HL-60 (cell line): ENCODE measurements around the gene NMUR1.

Experiments used
- DNase-seq, 2 experiments: peaks; one replicate each; pipeline ENCODE4 v3.0.0-alpha.2; 2010 to 2020; ENCODE audit warnings: low read depth in 1 of 2, low spot score in 1 of 2
- H3K27ac ChIP-seq: fragments of 250-450 bp; sonication (Bioruptor Pico); replicated peaks from 2 replicates; pipeline ENCODE4 v1.5.1; 2020; ENCODE audit warnings: mild to moderate bottlenecking, moderate library complexity
- H3K27me3 ChIP-seq: fragments of 250-450 bp; sonication (Bioruptor Pico); 2 replicates; pipeline ENCODE4 v1.5.1; 2021; ENCODE audit warnings: mild to moderate bottlenecking, moderate library complexity; ENCODE audit not compliant: insufficient read depth, poor library complexity, severe bottlenecking
- H3K4me3 ChIP-seq: replicated peaks from 2 replicates; pipeline ENCODE4 v1.5.1; 2011; ENCODE audit warnings: mild to moderate bottlenecking, control low read depth, low read length; ENCODE audit not compliant: insufficient read depth
- GABPA ChIP-seq: IDR thresholded peaks from 2 replicates; pipeline ENCODE4 v1.6.1; 2012; ENCODE audit warnings: low read depth
- POLR2AphosphoS5 ChIP-seq: IDR thresholded peaks from 2 replicates; pipeline ENCODE4 v1.6.1; 2012; ENCODE audit warnings: low read depth
- SPI1 ChIP-seq: IDR thresholded peaks from 2 replicates; pipeline ENCODE4 v1.6.1; 2012; ENCODE audit warnings: low read depth, mild to moderate bottlenecking, borderline replicate concordance
- TF ChIP-seq, protein P1 (sequence below): IDR thresholded peaks from one replicate; pipeline ENCODE4 v1.5.1; 2011; ENCODE audit warnings: low read length, control low read depth, inconsistent platforms; ENCODE audit not compliant: insufficient read depth
- TF ChIP-seq, protein P2 (sequence below): IDR thresholded peaks from 2 replicates; pipeline ENCODE4 v1.6.1; 2012; ENCODE audit warnings: low read depth; ENCODE audit not compliant: insufficient replicate concordance

The NMUR1 gene

DNA sequence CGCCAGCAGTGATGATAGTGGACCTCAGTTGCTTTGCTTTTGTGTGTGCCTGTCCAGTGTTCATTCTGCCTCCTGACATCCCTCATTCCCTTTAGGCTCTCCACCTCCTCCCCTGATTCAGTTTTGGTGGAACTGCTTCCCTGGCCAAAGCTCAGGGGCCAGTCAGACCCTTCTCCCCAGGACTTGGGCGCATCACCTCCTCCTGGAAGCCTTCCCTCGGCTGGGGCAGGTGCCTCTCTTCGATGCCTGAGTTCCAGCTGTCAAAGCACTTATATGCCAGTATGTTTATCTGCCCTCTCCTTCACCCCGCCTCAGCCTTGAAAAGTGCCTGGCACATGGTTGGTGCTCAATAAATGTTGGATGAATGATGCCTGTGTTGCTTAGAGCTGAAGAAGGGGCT, 11.5 kb downstream of the NMUR1 start:
- H3K27me3 ChIP-seq: no peaks in the 10 kb centered on the region
- DNase-seq: no peak
- no peak overlapping the region for H3K27ac ChIP-seq
- H3K4me3 ChIP-seq: no peak overlapping the region
- TF ChIP-seq, protein P1, sequence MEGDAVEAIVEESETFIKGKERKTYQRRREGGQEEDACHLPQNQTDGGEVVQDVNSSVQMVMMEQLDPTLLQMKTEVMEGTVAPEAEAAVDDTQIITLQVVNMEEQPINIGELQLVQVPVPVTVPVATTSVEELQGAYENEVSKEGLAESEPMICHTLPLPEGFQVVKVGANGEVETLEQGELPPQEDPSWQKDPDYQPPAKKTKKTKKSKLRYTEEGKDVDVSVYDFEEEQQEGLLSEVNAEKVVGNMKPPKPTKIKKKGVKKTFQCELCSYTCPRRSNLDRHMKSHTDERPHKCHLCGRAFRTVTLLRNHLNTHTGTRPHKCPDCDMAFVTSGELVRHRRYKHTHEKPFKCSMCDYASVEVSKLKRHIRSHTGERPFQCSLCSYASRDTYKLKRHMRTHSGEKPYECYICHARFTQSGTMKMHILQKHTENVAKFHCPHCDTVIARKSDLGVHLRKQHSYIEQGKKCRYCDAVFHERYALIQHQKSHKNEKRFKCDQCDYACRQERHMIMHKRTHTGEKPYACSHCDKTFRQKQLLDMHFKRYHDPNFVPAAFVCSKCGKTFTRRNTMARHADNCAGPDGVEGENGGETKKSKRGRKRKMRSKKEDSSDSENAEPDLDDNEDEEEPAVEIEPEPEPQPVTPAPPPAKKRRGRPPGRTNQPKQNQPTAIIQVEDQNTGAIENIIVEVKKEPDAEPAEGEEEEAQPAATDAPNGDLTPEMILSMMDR: no peak
- TF ChIP-seq, protein P2, sequence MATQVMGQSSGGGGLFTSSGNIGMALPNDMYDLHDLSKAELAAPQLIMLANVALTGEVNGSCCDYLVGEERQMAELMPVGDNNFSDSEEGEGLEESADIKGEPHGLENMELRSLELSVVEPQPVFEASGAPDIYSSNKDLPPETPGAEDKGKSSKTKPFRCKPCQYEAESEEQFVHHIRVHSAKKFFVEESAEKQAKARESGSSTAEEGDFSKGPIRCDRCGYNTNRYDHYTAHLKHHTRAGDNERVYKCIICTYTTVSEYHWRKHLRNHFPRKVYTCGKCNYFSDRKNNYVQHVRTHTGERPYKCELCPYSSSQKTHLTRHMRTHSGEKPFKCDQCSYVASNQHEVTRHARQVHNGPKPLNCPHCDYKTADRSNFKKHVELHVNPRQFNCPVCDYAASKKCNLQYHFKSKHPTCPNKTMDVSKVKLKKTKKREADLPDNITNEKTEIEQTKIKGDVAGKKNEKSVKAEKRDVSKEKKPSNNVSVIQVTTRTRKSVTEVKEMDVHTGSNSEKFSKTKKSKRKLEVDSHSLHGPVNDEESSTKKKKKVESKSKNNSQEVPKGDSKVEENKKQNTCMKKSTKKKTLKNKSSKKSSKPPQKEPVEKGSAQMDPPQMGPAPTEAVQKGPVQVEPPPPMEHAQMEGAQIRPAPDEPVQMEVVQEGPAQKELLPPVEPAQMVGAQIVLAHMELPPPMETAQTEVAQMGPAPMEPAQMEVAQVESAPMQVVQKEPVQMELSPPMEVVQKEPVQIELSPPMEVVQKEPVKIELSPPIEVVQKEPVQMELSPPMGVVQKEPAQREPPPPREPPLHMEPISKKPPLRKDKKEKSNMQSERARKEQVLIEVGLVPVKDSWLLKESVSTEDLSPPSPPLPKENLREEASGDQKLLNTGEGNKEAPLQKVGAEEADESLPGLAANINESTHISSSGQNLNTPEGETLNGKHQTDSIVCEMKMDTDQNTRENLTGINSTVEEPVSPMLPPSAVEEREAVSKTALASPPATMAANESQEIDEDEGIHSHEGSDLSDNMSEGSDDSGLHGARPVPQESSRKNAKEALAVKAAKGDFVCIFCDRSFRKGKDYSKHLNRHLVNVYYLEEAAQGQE: no peak
- TF ChIP-seq SPI1: no peak
- TF ChIP-seq GABPA: no peak
- no peak for TF ChIP-seq POLR2AphosphoS5

DNA sequence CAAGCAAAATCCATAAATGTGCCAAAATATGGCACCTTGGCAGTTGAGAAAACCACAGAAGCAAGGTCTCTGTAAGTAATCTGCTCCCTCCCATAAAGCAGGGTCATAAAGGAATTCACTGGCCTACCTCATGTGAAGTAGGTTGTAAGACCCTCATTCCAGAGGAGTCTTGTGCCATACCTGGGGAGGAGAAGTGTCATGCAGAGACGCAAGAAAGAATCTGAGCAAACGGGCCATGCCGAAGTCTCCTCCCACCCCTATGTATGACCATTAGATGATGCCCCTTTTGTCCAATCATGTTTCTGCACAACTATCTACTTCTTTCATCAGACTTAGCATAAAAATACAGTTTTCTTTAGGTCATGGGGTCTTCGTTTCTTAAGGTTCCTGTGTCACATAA, 14.6 kb downstream of the NMUR1 start:
- TF ChIP-seq POLR2AphosphoS5 (no peak), GABPA (no peak), SPI1 (no peak)
- TF ChIP-seq, protein P1: no peak
- TF ChIP-seq, protein P2: no peak
- no peaks in the 10 kb centered on the region for H3K27me3 ChIP-seq
- H3K27ac ChIP-seq: no peak overlapping the region
- DNase-seq: no peak
- H3K4me3 ChIP-seq: no peak overlapping the region

- DNase-seq: no peak
Observed at GRCh38 chr2:231514951-231515297, 15.3 kb downstream of the NMUR1 start.

More at GRCh38 chr2:231514951-231515297, 15.3 kb downstream of the NMUR1 start:
- H3K4me3 ChIP-seq: peak overlapping the region; percentile 64
- H3K27ac ChIP-seq: peak overlapping the region; percentile 91
- no peaks in the 10 kb centered on the region for H3K27me3 ChIP-seq
- TF ChIP-seq GABPA: no peak
- no peak for TF ChIP-seq POLR2AphosphoS5
- no peak for TF ChIP-seq SPI1
- TF ChIP-seq, protein P2: no peak
- TF ChIP-seq, protein P1: no peak
